ENCODE results near the gene RARB.

RARB gene

DNA sequence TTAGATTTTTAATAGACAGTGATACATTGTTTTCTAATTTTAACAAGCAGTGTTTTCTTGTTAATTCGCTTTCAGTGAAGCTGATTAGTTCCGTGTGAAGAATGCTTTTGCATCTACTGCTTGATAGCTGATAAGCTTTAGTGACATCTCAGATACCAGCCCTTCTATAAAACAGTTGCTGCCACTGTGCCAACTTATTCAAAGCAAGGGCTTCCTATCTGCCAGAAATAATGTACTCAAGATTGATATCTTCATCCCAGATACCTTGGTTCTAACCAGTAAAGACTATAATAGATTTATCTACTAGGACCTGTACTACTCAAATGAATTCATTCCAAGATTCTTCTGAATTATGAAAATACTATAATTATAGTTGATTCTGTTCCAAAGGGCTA is 30.4 kb downstream of the RARB start:
- in situ Hi-C loops (cut with HindIII; ENCODE audit: low pct_ligation_motif_present, low pct_unique_long_range_greater_than_20kb, low sequenced_read_pairs), result no loop called here
- DNase-seq, result no peak

DNA sequence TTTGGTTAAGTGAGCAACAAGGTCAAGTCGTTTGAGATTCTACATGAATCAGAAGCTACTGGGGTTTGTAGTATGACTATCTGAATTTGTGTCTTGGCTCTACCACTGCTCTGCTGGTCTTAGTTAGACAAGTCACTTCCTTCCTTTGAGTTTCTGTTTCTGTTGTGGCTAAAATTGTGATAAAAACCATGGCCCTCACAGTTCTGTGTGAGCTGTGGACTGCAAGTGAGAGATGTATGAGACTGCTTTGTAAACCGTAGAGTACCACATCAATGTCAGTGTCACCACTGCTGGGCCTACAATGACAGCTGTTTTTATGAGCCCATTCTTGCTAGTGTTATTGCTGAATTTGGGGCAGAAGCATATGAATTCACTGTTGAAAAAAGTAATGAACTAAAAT is 32.7 kb downstream of the RARB start:
- in situ Hi-C loops (cut with HindIII; ENCODE audit: low pct_ligation_motif_present, low pct_unique_long_range_greater_than_20kb, low sequenced_read_pairs), result no loop called here
- no peak for DNase-seq

DNA sequence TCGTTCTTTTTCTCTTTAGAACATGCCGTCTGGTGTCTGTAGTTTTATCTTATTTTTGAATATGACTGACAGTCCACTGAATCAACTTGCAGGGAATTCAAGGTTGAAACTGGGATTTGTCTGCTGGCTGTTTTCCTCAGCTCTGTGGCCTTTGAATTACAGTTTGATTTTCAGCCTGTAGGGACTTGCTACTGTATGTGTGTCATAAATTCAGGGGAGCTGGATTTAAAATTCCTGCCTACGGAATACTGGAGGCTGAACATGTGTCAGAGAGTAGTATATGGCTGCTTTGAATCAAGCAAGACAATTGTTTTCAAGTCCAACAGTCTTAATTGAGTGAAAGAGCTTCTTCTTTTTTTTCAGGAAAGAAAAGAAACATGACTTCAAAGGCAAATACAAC is 33.9 kb downstream of the RARB start:
- no peak for DNase-seq
- in situ Hi-C loops (cut with HindIII; ENCODE audit: low pct_ligation_motif_present, low pct_unique_long_range_greater_than_20kb, low sequenced_read_pairs), result no loop called here

DNA sequence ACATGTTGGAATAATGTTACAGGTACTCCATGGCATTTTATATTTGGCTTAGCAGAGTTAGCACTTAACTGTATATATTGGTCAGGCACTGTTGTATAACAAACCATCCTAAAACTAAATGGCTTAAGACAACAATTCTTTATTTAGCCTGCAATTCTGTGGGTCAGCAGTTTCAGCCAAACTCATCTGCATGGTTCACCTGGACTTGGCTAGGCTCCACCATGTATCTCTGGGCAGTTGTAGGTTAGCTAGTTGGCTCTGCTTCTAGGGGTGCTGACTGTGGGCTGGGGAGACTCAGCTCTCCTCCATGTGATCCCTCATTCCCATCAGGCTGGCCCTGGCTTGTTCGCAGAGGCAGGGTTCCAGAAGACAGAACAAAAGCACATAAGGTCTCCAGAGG is 34.4 kb downstream of the RARB start:
- in situ Hi-C loops (cut with HindIII; ENCODE audit: low pct_ligation_motif_present, low pct_unique_long_range_greater_than_20kb, low sequenced_read_pairs), result no loop called here
- no peak for DNase-seq

DNA sequence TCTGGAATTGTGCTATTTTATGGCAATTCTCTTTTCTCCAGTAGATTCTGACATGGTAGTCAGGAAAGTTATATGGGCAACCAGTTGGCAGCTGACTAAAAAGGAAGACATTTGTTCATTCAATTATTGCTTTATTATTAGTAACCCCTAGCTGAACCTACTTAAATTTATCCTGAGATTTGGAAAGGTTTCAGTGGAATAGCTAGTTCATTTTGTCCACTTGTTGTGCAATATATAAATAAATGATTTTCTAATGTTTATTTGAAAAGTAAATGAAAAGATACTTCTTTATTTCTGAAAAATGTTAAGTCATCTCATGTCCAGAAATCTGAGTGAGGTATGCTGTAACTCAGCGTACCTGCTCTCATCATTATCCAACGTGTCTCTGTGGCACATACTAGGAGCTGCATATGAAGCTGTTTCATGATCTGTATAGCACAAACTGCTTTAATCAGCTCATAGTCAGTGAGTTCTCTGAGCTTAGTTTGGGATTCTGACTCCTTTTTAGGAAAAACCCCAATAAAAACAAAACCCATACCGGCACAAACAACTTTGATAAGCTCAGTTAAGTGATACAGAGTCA is 35.9 kb downstream of the RARB start:
- in situ Hi-C loops (cut with HindIII; ENCODE audit: low pct_ligation_motif_present, low pct_unique_long_range_greater_than_20kb, low sequenced_read_pairs), result no loop called here
- no peak for DNase-seq

DNA sequence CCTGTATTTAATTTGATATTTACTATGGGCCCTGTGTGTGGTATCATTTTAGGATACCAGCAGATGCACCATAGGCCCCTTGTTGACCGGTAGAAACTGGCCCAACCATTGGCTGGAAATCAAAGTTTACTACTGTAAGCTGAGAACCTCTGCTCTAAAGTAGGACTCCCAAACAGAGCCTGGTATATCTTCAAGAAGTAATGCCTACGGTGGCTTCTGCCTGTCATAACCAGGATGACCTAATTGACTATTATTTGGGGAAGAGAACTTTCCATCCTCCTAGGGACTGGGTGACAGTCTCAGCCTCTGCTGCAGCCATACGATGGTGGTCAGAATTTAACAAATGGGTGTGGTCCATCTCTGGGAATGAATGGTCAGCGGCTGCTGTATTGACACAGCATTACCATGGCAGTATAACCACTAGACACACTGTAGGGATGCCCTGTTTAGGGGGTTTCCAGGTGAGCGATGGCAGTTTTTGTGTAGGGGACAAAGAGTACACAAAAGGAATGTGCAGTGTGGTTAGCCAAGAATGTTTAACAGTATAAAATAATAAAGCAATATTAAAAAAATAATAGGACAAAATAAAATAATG is 37.3 kb downstream of the RARB start:
- in situ Hi-C loops (cut with HindIII; ENCODE audit: low pct_ligation_motif_present, low pct_unique_long_range_greater_than_20kb, low sequenced_read_pairs), result no loop called here
- DNase-seq, result no peak

DNA sequence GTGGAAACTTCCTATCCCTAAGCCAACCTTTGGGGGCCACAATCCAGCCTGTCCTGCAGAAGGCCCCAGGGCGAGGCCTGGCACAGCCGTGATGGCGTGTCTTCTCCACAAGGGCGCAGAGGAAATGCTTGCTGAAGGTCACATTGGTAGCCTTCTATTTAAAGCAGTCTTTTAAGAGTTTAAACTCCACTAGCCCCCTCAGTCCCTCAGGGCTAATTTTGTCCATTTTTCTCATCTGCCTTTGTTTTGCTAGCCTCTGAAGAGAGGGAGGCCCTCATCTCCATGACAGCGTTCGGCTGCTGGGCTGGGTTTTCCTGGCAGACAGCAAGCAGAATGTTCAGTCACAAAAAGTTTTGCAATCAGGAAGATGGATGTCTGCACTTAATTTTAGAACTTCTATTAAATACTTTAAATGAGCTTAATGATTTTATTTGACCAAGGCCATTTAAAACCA is 40.8 kb downstream of the RARB start:
- in situ Hi-C loops (cut with HindIII; ENCODE audit: low pct_ligation_motif_present, low pct_unique_long_range_greater_than_20kb, low sequenced_read_pairs), result no loop called here
- no peak for DNase-seq

DNA sequence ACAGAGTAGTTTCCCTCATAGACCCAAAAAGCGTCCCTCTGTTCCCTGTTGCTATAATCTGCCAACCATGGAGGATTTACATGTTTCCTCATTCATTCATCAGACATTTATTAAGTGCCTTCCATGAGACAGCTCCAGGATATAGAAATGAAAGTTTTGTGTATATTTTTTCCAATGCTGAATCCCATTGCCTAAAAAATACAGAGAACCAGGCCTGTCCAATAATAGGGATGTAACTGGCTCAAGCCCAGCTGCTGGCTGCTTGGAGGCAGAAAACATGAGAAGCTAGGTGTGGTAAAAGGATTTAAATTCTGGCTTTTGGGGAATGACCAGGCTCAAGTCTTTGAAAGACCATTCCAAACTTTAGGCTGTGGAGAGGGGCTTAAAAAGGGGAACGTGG is 41.5 kb downstream of the RARB start:
- no peak for DNase-seq
- in situ Hi-C loops (cut with HindIII; ENCODE audit: low pct_ligation_motif_present, low pct_unique_long_range_greater_than_20kb, low sequenced_read_pairs), result no loop called here

DNA sequence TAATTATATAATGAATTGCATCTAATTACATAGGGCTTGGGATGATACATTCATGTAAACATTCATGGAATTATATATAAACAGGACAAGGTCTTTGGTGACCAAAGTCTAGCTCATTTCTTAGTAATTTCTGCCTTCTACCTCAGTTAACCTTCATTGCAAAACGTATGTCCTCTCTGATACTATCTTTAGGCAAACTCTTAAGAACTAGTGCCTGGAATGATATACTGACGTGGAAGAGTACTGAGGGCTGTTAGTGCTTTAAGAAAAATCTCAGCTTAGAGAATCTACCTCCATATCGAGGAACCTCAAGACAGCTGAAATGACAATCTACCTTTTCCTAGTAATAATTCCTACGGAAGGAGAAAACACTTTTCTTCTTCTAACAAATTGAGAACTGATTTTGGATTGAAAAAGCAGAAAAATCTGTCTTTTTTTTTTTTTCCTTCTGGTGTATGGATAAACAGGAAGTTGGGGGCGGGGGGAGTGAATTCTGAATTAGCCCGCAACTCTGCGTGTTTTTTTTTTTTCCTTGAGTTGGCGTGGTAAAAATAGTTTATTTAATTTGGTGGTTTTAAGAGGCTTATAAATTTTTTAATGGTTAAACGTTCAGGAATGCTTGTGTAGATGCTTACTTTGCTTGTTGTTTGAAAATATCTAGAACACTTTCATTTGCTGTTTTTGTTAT is 43.2 kb downstream of the RARB start:
- DNase-seq, result peak; percentile 19
- in situ Hi-C loops (cut with HindIII; ENCODE audit: low pct_ligation_motif_present, low pct_unique_long_range_greater_than_20kb, low sequenced_read_pairs), result no loop called here

DNA sequence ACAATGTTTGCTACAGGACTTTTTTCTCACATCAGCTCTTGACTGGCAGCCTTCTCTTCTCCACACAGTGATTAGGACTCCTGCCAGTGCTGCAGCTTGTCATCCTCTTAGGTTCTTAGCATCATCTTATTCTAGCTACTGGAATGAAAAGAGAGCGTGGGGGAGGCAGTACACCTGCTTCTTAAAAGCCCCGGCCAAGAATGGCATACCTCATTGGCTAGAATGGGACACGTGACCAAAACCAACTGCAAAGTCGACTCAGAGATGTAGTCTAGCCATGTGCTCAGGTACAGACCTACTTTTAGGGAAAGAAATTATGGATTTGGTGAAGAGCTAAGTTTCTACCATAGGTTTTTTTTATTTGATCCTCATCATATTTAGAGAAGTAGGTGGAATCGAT is 44.1 kb downstream of the RARB start:
- in situ Hi-C loops (cut with HindIII; ENCODE audit: low pct_ligation_motif_present, low pct_unique_long_range_greater_than_20kb, low sequenced_read_pairs), result no loop called here
- DNase-seq, result no peak

DNA sequence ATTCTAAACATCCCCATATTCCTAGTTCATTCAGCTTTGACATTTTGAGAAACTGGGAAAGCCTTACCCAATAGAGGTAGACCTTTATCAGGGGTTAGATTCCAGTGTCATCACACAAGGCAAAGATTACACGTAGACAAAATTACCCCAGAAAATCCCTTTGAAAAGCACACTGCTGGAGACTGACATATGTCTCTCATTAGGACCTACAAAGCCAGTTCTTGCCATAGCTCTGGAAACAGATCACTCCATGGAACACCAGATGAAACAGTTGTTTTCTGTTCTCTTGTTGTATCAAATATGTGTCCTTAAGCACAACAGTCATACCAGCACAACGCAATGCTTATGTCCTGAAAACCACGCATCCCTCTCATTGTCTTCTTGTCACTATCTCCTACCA is 44.7 kb downstream of the RARB start:
- no peak for DNase-seq
- in situ Hi-C loops (cut with HindIII; ENCODE audit: low pct_ligation_motif_present, low pct_unique_long_range_greater_than_20kb, low sequenced_read_pairs), result no loop called here

DNA sequence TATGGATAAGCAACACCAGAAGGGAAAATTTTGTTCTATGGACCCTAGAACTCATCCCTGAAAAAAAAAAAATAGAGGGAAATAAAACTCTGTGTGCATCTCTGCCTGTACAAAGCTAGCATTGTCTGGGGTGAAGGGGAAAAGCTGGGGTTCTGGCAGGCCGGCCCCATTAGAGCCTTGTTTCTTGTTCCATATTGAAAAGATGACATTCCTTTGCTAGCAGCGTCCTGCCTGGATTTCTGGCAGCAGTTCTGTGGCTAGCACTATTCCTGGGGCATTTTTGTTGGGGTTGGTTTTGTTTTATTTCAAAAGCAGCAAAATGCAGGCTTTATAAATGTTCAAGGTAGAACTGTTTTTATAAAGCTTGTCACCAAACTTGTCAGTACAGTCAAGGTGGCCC is 45.2 kb downstream of the RARB start:
- in situ Hi-C loops (cut with HindIII; ENCODE audit: low pct_ligation_motif_present, low pct_unique_long_range_greater_than_20kb, low sequenced_read_pairs), result no loop called here
- no peak for DNase-seq

DNA sequence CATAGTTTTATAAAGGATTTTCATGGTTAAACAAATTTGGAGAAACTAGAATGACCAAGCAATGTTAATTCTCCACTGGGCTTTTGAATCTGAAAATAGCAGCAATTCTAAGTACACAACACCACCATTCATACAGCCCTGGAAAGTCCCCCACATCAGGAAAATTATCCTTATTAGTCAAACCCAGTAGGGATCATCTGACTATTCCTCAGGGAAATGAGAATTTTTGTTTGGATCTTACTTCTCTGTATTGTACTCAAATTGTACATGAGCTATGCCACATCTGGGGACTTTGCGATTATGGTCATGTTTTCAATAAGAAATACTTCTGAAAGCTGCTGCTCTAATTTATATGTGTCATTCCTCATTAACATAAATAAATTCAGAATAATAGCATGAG is 46.0 kb downstream of the RARB start:
- in situ Hi-C loops (cut with HindIII; ENCODE audit: low pct_ligation_motif_present, low pct_unique_long_range_greater_than_20kb, low sequenced_read_pairs), result no loop called here
- no peak for DNase-seq

DNA sequence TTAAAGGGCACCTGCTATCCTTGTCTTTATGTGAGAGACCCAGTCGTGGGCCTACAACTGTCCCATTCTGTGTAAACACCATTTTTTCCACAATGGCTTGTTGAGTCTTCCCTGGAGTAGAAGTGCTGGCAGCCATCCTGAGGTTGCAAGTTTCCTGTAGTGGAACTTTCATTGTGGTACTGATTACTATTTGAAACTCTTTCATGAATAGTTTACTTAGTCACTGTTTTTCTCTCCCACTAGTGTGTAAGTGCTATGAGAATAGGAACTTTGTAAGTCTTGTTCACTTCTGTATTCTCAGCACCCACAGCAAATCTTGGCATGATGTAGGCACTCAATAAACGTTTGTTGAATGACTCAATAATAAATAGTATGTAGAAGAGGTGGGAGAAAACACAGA is 48.6 kb downstream of the RARB start:
- no peak for DNase-seq
- in situ Hi-C loops (cut with HindIII; ENCODE audit: low pct_ligation_motif_present, low pct_unique_long_range_greater_than_20kb, low sequenced_read_pairs), result no loop called here

DNA sequence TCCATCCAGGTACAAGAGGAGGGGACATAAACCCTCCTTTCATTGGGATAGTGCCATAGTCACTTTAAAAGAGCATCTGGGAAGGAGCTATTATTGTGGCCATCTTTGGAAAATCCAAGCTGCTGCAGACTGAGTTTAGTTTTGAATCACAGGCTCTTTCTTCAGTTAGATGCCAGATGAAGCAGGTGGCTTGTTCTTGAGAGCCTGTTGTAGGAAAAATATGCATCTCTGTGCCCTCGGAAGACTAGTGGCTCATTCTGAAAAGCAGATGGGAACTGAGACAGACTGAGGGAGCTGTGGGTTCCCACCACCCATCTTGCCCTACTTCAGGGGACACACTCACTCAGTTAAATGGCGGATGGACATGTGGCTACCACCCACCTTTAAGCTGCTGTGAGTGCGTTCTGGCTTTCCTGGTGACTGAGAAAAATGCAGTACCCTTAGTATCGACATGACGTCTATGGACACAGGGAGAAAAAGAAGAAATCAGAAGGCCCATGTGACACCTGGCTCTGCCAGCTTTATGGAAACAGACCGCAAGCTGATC is 50.2 kb downstream of the RARB start:
- DNase-seq, result no peak
- in situ Hi-C loops (cut with HindIII; ENCODE audit: low pct_ligation_motif_present, low pct_unique_long_range_greater_than_20kb, low sequenced_read_pairs), result no loop called here

DNA sequence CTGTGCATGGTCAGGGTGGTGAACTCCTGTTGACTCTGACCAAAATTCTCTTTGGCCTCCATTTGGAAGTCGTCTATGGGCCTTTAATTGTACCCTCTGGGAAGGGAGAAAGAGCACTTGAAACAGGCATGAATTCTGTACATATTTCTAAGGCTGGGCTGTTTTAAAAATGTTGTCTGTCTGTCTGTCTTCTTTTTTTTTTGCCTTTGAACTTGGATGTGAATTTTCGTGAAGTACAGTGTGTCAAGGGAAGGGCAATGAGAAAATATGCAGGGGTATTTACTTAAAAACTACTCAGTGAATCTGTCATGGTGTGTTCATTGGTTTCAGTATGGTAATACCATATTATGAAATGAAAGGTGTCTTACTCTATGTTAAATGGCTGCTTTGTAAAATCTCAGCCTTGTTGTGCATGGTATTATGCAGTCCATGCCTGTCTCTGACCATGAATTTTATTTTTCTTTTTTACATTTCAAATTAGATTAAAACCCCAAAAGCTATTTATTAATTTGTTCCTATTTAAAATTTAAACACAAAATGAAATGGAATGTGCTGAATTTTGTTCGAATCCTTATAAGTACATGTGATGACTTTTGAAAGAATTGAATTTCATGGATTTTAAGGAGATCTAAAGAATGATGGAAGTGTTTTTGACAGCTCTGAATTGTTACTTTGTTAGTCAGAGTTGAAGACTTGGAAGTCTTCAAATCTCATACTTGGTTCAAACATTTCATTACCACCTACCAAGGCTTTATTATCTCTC is 51.1 kb downstream of the RARB start:
- DNase-seq, result no peak
- in situ Hi-C loops (cut with HindIII; ENCODE audit: low pct_ligation_motif_present, low pct_unique_long_range_greater_than_20kb, low sequenced_read_pairs), result no loop called here

DNA sequence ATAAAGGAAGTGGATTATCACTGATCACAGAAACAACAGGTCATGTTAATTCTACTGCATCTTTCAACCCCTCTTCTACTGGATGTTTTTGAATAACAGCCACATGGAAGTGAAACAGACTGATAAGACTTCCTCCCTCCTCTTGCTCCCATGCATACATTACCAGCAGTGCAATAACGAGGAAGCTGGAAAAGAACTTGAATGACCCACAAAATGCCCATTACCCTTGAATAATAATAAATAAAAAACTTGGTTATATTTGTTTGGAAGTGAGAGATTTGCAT is 51.6 kb downstream of the RARB start:
- in situ Hi-C loops (cut with HindIII; ENCODE audit: low pct_ligation_motif_present, low pct_unique_long_range_greater_than_20kb, low sequenced_read_pairs), result no loop called here
- no peak for DNase-seq

DNA sequence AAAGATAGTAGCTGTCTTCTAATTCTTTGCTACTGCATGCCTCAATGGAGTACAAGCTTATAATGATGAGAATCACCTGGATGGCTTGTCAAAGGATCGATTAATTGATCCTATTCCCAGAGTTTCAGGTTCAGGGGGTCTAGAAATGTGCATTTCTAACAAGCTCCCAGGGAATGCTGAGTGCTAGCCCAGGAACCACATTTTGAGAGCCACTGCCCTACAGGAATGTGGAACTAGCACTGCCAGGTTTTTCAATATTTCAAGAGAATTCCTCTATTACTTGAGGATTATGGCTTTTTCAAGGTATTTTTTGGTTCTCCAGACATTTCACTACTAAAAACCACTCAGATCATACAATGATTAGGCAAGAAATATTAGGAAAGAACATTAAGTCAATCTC is 52.7 kb downstream of the RARB start:
- no peak for DNase-seq
- in situ Hi-C loops (cut with HindIII; ENCODE audit: low pct_ligation_motif_present, low pct_unique_long_range_greater_than_20kb, low sequenced_read_pairs), result no loop called here

DNA sequence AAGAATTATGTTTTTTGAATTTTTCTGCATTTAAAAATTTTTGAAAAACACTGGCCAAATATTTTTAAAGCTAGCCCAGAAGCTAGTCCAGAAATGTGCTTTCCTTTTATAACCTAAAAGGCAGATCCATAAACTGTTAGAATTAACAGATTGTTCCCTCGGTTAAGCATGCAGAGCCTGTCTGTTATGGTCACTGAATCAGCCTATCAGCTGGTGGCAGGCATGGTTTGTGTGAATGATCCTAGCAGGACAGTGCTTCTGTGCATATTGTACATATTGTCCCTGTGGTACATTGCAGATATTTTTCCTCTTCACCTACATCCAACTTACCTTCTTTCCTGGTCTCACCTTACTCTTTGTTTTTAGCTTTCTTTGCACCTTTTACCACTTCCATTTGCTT is 53.3 kb downstream of the RARB start:
- in situ Hi-C loops (cut with HindIII; ENCODE audit: low pct_ligation_motif_present, low pct_unique_long_range_greater_than_20kb, low sequenced_read_pairs), result no loop called here

DNA sequence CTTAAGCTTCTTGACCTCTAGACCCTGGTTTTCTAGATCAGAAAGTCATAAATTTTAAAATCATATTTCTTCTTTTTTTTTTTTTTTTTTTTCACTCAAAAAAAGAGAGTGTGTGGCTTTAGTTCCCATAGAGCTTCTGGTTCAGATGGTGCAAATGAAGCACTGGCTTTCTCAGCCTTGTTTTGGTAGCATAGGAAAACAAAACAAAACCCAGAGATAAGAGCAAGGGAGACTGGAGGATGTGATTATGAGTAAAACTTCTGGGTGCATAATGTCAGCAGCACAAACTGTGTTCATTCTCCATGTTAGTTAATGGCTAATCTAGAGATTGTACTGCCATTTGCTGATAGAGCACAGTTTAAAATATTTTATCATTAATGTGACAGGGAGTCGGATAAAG is 55.4 kb downstream of the RARB start:
- peak; percentile 10 for DNase-seq
- in situ Hi-C loops (cut with HindIII; ENCODE audit: low pct_ligation_motif_present, low pct_unique_long_range_greater_than_20kb, low sequenced_read_pairs), result no loop called here

More for the DNA sequence above, 53.3 kb downstream of the RARB start:
- no peak for DNase-seq
